ENCODE measurements around the gene CAMSAP2. TPM values are rescaled to one million over a fixed set of nuclear protein-coding genes. Genes with fewer than 3 reads are reported as not detected.

The CAMSAP2 gene
- total RNA-seq, 2 experiments from 2014 or later, result 3.0 to 4.1 TPM

DNA sequence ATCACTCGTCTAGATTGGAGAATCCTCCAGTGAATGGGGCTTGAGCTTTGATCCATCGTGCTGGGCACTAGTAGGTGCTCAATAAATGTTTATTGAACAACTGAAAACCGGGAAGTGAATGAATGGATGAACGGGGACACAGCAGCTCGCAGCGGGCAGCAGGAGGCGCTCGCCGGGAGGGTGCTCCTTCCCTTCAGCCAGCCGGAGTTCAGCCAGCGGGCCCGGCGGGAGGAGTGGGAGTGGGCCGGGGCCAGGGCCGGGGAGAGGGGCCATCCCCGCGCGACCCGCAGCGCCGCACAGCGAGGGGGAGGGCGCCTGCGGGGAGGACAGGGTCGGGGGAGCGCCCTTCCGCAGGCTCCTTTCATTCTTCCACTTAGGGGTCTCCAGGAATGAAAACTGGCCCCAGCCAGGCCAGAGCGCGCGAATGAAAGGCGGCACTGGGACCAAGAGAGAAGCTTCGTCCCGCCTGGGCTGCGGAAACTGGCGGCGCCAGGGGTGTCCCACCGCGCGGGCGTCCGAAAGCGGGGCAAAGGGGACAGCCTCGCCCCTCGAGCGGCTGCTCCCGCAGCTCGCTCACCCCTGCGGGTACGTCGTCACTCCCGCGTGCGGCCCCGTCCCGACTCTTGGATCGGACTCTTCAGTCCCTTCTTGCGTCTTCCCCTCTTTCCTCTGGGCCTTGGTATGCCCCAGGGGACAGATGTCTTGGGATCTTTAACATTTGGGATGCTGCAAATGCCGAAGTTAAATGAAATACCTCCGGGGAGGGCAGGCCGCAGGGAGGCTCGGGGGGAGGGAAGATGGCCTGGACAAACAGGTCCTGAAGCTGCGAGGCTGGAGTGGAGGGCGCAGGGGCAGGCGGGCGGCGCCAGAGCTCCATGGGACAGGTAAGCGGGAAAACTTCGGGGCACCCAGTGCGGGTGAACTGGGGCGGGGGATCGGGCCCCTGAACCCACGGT, 152.4 kb downstream of the CAMSAP2 start:
- Mint-ChIP-seq H3K36me3 (no peaks in the 10 kb centered on the region), H3K4me3 (peak overlapping the region; percentile 27), H3K27ac (peak overlapping the region; percentile 29), H3K4me1 (ENCODE audit: low read depth) (peaks cover 52% of the 10 kb centered on the region), H3K9me3 (no peaks in the 10 kb centered on the region), H3K27me3 (peaks cover 32% of the 10 kb centered on the region)
- intact Hi-C loops (cut with micrococcal nuclease), result no loop called here
- ChIA-PET POLR2A (interaction anchor here (0.6 to 1.4 kb wide), 5 partner anchors 11 to 1823 kb away, joined by 3 to 8 read pairs (median 5); no protein-coding TSS in a partner anchor), CTCF (interaction anchor here (0.6 to 3.8 kb wide), 4 partner anchors 11 to 191 kb away, joined by 3 to 18 read pairs (median 4); no protein-coding TSS in a partner anchor)
- DNase-seq, result no peak

GRCh38 chr1:200891774-200892157, 153.1 kb downstream of the CAMSAP2 start:
- intact Hi-C loops (cut with micrococcal nuclease), result no loop called here
- Mint-ChIP-seq H3K27ac (no peak overlapping the region), H3K36me3 (no peaks in the 10 kb centered on the region), H3K4me3 (no peak overlapping the region), H3K27me3 (peaks cover 32% of the 10 kb centered on the region), H3K4me1 (ENCODE audit: low read depth) (peaks cover 50% of the 10 kb centered on the region), H3K9me3 (no peaks in the 10 kb centered on the region)
- POLR2A ChIA-PET, result interaction anchor here (0.9 kb wide), 1 partner anchor 12 kb away, joined by 5 read pairs; no protein-coding TSS in a partner anchor
- no peak for DNase-seq
- CTCF ChIA-PET, result interaction anchor here (1.4 kb wide), 1 partner anchor 14 kb away, joined by 4 read pairs; no protein-coding TSS in a partner anchor

GRCh38 chr1:200892546-200892945, 153.9 kb downstream of the CAMSAP2 start:
- ChIA-PET CTCF (no interaction called here), POLR2A (no interaction called here)
- H3K4me1 Mint-ChIP-seq (ENCODE audit: low read depth), result peaks cover 43% of the 10 kb centered on the region
- peaks cover 35% of the 10 kb centered on the region for H3K27me3 Mint-ChIP-seq
- H3K36me3 Mint-ChIP-seq, result no peaks in the 10 kb centered on the region
- intact Hi-C loops (cut with micrococcal nuclease), result no loop called here
- no peaks in the 10 kb centered on the region for H3K9me3 Mint-ChIP-seq
- no peak overlapping the region for H3K27ac Mint-ChIP-seq
- no peak for DNase-seq
- no peak overlapping the region for H3K4me3 Mint-ChIP-seq

- Mint-ChIP-seq H3K4me1 (ENCODE audit: low read depth) (peaks cover 39% of the 10 kb centered on the region), H3K27me3 (peaks cover 38% of the 10 kb centered on the region), H3K4me3 (no peak overlapping the region), H3K27ac (no peak overlapping the region), H3K9me3 (no peaks in the 10 kb centered on the region), H3K36me3 (no peaks in the 10 kb centered on the region)
- intact Hi-C loops (cut with micrococcal nuclease), result no loop called here
- no peak for DNase-seq
- CTCF ChIA-PET, result no interaction called here
- POLR2A ChIA-PET, result no interaction called here
Measured at GRCh38 chr1:200892958-200893357, 154.3 kb downstream of the CAMSAP2 start.

DNA sequence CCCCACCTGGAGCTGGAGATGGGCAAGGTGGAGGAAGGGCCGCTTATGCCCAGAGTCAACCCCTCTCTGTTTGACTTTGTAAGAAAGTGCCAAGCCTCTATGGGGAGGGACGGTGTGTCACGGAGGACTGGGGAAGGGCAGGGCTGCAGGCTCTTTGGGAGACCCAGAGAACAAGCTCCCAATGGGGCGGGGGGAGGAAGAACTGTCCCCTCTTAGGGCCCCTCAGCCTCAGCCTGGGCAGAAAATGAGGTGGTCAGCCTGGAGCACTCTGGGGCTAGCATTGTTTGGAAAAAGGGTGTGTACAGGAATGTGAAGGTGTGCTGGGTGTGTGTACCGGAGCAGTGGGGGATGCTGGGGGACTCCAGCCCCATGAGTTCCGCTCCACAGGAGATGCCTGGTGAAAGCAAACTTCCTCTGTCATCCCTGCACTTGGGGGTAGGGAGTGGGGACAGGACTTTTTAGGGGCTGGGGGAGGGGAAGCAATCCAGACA, 154.8 kb downstream of the CAMSAP2 start:
- intact Hi-C loops (cut with micrococcal nuclease), result no loop called here
- Mint-ChIP-seq H3K27me3 (peaks cover 42% of the 10 kb centered on the region), H3K4me3 (no peak overlapping the region), H3K9me3 (no peaks in the 10 kb centered on the region), H3K4me1 (ENCODE audit: low read depth) (peaks cover 34% of the 10 kb centered on the region), H3K36me3 (no peaks in the 10 kb centered on the region), H3K27ac (no peak overlapping the region)
- CTCF ChIA-PET, result no interaction called here
- POLR2A ChIA-PET, result no interaction called here
- no peak for DNase-seq

DNA sequence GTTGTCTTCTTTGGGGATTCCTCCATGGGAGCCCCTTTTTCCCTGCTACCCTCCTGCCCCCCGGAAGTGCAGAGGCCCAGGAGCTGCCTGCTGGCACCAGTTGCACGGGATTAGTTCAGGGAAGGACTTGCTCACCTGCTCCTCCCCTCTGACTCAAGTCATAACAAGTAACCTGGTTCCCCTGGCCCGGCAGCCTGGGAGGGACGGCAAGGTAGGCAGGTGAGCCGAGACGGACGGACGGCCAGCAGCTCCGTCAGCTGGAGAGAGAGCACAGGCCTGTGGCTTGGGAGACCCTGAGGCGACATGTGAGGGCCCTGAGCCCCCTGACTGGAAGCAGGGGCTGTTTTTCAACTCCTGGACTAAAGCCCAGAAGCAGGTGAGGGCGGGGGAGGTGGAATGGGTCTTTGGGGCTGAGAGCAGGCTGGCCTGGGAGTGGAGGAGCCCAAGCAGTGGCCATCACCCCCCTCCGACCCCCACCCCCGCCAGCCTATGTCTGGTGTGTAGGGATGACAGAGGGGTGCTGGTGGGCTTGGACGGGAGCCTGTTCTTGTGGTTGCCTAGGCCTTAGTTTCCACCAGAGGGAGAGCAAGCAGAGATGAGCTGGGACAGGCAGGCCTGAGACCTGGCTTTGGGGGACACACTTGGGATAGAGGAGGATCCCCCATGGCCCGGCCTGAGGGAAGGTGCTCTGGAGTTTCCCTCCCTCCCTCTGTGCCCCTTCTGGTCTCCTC, 156.2 kb downstream of the CAMSAP2 start, which contains the start of gene INAVA:
Gene INAVA, plus strand, starts transcription at position 189 of the 731 bp plus-strand sequence. CDS start 3,501 bp downstream, outside the sequence.
- POLR2A ChIA-PET, result no interaction called here
- Mint-ChIP-seq H3K27ac (no peak within 1 kb of the TSS), H3K4me1 (ENCODE audit: low read depth) (peaks cover 20% of the 10 kb centered on the region), H3K36me3 (no peaks in the 10 kb centered on the region), H3K4me3 (no peak within 1 kb of the TSS), H3K9me3 (no peaks in the 10 kb centered on the region), H3K27me3 (peaks cover 47% of the 10 kb centered on the region)
- DNase-seq, result no peak
- intact Hi-C loops (cut with micrococcal nuclease), result no loop called here
- CTCF ChIA-PET, result no interaction called here

- Mint-ChIP-seq H3K4me1 (ENCODE audit: low read depth) (peaks cover 15% of the 10 kb centered on the region), H3K27me3 (peaks cover 44% of the 10 kb centered on the region), H3K36me3 (no peaks in the 10 kb centered on the region), H3K9me3 (no peaks in the 10 kb centered on the region), H3K27ac (no peak overlapping the region), H3K4me3 (no peak overlapping the region)
- no peak for DNase-seq
- CTCF ChIA-PET, result no interaction called here
- intact Hi-C loops (cut with micrococcal nuclease), result no loop called here
- POLR2A ChIA-PET, result no interaction called here
Measured at GRCh38 chr1:200895443-200895789, 156.7 kb downstream of the CAMSAP2 start.

- DNase-seq, result no peak
- Mint-ChIP-seq H3K27me3 (peaks cover 40% of the 10 kb centered on the region), H3K9me3 (no peaks in the 10 kb centered on the region), H3K27ac (no peak overlapping the region), H3K36me3 (no peaks in the 10 kb centered on the region), H3K4me3 (no peak overlapping the region), H3K4me1 (ENCODE audit: low read depth) (peaks cover 10% of the 10 kb centered on the region)
- CTCF ChIA-PET, result no interaction called here
- intact Hi-C loops (cut with micrococcal nuclease), result no loop called here
- POLR2A ChIA-PET, result interaction anchor here (1.1 kb wide), 1 partner anchor 8 kb away, joined by 4 read pairs; no protein-coding TSS in a partner anchor
Measured at GRCh38 chr1:200895801-200896530, 157.3 kb downstream of the CAMSAP2 start.

- Mint-ChIP-seq H3K4me1 (ENCODE audit: low read depth) (peaks cover 6% of the 10 kb centered on the region), H3K9me3 (no peaks in the 10 kb centered on the region), H3K27me3 (peaks cover 44% of the 10 kb centered on the region), H3K27ac (no peak overlapping the region), H3K36me3 (no peaks in the 10 kb centered on the region), H3K4me3 (no peak overlapping the region)
- intact Hi-C loops (cut with micrococcal nuclease), result no loop called here
- CTCF ChIA-PET, result no interaction called here
- no peak for DNase-seq
- POLR2A ChIA-PET, result interaction anchor here (1.1 kb wide), 1 partner anchor 8 kb away, joined by 4 read pairs; no protein-coding TSS in a partner anchor
Measured at GRCh38 chr1:200896531-200897196, 158.0 kb downstream of the CAMSAP2 start.

- Mint-ChIP-seq H3K27me3 (peaks cover 44% of the 10 kb centered on the region), H3K4me3 (no peak overlapping the region)
- POLR2A ChIA-PET, result interaction anchor here (0.8 kb wide), 1 partner anchor 19 kb away, joined by 3 read pairs; no protein-coding TSS in a partner anchor
Measured at GRCh38 chr1:200897259-200897658, 158.6 kb downstream of the CAMSAP2 start.

DNA sequence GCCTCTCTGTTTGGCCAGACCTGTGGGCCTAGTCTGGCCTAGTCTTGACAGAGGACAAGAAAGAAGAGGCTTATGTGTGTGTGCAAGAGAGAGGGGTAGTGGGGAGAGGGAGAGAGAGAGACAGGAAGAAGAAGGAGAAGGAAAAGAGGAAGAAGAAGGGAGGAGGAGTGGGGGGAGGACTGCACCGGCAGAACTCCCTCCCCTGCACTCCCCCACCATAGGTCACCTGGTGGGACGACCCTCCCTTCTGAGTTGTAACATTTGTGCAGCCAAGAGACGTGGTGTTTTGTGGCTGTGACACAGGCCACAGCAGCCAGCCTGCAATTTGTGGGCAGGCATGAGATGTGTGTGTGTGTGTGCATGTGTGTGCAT, 160.3 kb downstream of the CAMSAP2 start:
- Mint-ChIP-seq H3K27ac (no peak overlapping the region), H3K9me3 (no peaks in the 10 kb centered on the region), H3K4me1 (ENCODE audit: low read depth) (no peaks in the 10 kb centered on the region), H3K27me3 (peaks cover 37% of the 10 kb centered on the region), H3K4me3 (no peak overlapping the region), H3K36me3 (no peaks in the 10 kb centered on the region)
- DNase-seq, result no peak
- intact Hi-C loops (cut with micrococcal nuclease), result no loop called here
- ChIA-PET CTCF (no interaction called here), POLR2A (no interaction called here)

More at GRCh38 chr1:200897259-200897658, 158.6 kb downstream of the CAMSAP2 start:
- intact Hi-C loops (cut with micrococcal nuclease), result no loop called here
- Mint-ChIP-seq H3K36me3 (no peaks in the 10 kb centered on the region), H3K27ac (no peak overlapping the region), H3K9me3 (no peaks in the 10 kb centered on the region), H3K4me1 (ENCODE audit: low read depth) (peaks cover under 1% of the 10 kb centered on the region)
- CTCF ChIA-PET, result no interaction called here
- no peak for DNase-seq
